Keratinocyte (primary cell): Measurements from ENCODE around the gene XNDC1N.

Source experiments
- CTCF ChIP-seq, 3 experiments: IDR thresholded peaks in 1 of 3; conservative IDR thresholded peaks in 1 of 3; optimal IDR thresholded peaks in 1 of 3; 2 replicates in 2 of 3; 3 replicates in 1 of 3; pipeline versions ENCODE3 to v1.5.1; 2011; ENCODE audit warnings: low read length in 3 of 3, mild to moderate bottlenecking in 3 of 3, moderate library complexity in 2 of 3, control low read depth in 1 of 3, inconsistent platforms in 1 of 3; ENCODE audit not compliant: insufficient read depth in 2 of 3; ENCODE audit errors: extremely low read depth in 1 of 3
- EZH2 ChIP-seq: IDR thresholded peaks from one replicate; pipeline ENCODE4 v1.6.1; 2012; ENCODE audit warnings: inconsistent platforms, mild to moderate bottlenecking, low read length, moderate library complexity

DNA sequence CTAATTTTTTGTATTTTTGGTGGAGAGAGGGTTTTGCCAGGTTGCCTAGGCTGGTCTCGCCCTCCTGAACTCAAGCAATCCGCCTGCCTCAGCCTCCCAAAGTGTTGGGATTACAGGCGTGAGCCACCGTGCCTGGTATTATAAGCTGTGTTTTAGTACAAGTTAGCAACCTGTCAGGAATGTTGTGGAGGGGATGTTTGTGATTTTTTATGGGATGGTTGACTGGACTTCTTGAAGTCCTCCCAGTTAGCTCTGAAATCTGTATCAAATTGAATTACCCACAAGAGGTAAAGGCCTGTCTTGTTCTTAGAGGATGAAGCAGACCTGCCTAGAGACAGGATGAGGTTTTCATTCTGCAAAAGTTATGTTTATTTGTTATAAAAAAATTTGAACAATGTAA lies 36.2 kb upstream of the XNDC1N start:
- TF ChIP-seq CTCF (optimal IDR thresholded peaks at IDR 0.05 in 1 of 3, IDR thresholded peaks at IDR 0.05 in 1 of 3, conservative IDR thresholded peaks at IDR 0.05 in 1 of 3; ENCODE audit: extremely low read depth in 1 of 3, insufficient read depth in 2 of 3, low read length in 3 of 3) (no peak), EZH2 (no peak)
